DMS53 treated with DMSO at 0.1 percent for 48 hours (cell line): ENCODE measurements around the gene NUB1.

ENCODE experiments used
- DNase-seq: peaks from one replicate; lab custom pipeline; 2025; ENCODE audit not compliant: unreplicated experiment; lab: John Stamatoyannopoulos, UW

The NUB1 gene

DNA sequence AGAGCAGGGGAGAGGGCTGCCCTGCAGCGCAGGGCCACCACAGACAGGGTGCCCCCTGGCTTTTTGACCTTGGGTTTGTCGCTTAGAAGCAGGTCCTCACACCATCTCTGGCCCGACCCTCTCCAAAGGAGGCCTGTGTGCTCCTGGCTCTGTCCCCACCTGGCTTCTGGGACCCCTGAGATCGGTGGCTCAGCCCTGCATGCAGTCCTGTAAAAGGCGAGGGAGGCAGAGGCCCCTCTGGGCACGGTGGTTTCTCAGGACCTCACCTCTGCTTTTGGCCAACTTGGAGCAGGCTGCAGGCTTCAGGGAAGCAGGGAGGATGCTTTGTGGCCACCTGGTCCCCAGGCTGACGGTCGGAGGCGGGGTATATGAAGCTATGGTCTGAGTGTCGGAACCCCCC lies 46.8 kb downstream of the NUB1 start:
- no peak for DNase-seq

DNA sequence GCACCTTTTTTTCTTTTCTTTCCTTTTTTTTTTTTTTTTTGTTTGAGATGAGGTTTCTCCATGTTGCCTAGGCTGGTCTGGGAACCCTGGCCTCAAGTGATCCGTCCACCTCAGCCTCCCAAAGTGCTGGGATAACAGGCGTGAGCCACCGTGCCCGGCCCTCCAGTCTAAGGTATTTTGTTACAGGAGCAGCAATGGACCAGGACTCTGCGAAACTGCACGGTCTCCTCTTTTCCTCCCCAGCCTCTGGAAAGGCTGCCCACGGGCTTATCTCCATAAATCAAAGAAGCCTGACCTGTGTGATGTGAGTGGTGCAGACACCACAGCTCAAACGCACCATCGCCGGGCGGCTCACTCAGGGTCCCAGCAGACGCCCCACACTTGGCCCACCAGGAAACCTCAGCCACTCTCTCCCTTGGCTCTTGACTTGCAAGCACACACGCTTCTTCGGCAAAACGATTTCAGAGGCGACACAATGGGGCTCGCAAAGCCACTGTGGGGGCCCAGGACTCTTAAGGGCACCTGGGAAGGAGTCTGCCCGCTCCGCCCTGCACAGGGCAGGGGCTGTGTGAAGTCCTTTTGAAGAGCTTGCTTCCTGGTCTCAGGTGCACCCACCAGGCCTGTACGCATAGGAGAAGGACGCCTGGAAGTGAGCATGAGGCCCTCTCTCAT lies 47.6 kb downstream of the NUB1 start:
- no peak for DNase-seq

DNA sequence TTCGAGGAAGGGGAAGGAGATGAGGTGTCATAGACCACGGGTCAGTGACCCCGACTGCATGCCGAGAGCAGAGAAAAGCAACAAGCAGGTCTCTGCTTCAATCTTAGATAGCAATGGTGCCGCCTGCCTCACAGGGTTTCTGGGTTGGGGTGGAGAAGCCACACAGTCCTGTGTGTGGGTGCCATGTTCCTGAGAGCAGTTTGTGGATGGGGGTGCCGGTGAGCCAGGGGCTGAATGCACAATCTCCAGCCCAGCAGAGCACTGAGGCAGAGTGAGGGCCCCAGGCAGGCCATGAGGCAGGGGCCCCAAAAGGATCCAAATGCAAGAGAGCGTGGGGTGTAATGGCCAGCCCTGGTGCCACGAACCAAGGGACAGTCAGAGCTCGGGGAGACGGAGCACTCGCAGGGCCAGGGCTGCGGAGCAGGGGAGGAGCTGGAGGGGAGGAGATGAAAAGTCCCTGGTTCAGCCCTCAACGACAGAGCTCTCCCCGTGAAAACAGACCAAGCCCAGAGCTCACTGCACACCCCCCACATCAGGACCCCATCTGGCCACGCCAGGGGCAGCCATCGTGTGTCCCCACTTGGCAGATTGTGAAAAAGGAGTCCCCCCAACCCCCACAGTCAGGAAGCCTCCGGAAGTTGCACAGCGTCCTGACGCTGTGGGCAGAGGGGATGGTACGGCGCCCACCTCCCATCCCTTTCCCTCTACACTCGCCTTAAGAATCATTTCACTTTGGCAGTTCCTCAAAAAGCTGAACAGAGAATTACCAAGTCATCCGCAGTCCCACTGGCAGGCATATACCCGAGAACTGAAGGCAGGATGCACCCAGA lies 48.4 kb downstream of the NUB1 start:
- no peak for DNase-seq

DNA sequence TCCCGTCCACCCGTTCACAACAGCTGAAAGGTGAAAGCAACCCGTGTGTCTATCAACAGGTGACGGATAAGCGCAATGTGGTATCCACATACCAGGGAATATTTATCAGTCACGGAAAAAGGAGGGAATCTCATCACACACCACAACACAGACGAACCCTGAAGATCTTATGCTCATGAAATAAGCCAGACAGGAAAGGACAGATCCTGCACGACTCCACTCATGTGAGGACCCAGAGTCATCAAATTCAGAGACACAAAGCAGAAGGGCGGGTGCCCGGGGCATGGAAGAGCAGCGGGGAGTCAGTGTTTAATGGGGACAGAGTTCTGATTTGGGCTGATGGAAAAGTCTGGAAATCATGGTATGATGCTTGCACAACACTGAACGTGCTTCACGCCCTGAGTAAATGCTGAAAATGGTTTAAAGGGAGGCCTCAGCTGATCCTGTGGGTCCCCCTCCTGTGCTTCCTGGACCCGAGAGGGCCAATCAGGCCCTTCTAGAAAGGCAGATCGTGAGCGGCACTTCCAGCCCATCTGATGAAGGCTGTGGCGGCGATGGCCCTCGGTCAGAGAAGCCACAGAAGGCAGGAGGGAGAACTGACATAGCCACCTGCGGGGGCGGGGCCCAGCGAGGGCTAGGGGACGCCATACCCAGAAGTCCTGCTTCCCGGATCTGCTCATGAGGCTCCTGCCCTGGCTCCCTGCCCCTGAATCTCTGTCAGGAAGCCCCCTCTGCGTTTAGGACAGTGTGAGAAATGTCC lies 49.2 kb downstream of the NUB1 start:
- no peak for DNase-seq

DNA sequence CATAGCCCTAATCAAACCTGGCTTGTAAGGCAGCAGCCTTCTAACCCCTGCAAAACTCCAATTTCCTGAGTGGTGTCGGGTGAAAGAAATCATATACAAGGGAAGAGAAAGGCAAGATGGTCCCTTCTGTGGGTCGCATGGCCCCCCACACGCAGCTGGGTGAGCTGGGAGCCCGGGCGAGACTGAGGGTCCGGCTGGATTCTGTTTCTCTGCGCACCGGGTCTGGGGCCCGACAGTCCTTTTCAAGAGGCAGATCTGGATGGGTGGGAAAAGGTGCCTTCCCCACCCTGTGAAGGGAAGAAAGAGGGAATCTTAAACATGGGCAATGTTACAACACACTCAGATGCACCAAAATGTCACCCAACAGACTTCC lies 49.7 kb downstream of the NUB1 start:
- DNase-seq: no peak

DNA sequence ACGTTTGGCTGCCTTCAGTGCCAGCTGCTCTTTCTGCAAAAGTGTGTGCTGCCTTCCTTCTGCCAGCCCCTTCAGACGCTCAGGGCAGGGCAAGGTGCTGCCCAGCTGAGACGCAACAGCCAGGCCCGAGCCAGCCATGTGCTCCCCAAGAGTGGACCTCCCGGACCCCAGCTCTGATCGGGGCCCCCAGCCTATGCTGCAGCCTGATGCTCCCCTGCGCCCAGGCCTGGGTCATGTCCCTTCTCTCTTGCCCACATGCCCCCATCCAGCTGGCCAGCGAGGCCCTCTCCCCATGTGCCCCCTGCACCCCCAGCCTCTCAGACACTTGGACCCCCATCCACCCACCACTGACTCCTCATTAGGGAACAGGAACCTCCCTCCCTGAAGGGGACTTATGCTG lies 50.4 kb downstream of the NUB1 start:
- DNase-seq: no peak

DNA sequence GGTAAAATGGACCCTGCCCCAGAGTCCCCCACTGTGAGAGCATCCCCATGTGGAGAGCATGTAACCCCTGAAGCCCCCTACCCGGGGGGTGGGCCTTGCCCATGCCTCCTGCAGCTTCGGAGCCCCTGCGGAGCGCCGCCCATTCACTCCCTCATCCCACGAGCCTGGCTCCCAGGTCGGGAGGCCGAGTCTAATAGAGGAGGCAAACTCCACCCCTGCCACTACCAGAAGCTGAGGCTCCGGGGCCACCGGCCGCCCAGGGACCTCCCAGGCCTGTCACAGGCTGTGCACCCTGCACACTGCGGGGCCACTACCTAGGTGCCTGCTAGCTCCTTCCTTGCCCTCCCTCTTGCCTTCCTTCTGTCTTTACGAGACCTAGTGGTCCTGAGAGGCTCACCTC lies 50.8 kb downstream of the NUB1 start:
- no peak for DNase-seq

DNA sequence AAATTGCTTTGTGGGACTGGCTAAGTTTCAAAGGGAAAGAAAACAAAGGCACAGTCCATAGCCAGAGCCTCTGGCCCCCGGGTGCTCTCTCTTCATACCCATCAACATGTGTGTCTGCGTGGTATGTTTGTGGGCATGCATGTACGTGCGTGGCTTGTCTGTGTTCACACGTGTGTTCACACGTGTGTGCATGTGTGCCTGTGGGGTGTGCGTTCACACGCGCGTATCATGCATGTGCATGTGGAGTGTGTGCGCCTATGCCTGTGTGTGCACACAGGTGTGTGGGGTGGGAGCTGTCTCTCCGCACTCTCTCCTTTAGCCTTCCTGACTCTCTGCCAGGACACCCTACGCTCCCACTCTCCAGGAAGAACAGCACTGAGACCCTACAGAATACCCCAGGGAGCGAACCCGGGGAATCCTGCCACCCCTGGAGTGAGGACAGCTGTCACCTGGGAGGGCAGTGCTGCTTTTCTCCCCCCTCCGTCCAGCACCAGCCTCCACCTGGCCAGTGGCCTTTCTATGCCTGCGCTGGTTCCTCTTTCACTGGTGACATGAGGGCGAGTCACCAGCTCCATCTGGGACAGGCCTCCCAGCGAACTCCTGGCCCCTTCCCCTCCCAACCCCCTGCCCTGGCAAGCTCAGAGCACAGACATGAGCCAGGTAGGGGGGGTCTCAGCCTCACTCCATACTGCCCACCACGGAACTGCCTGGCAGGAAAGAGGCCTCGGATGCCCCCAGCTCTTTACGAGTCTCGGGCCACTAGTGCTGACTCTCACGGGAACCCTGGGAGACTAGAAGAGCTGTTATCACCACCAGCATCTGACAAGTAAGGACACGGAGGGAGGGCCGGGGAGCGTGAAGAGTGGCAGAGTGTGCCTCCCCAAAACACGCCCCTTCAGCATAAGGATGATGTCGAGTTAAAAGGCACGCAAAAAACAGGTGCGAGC lies 51.7 kb downstream of the NUB1 start:
- no peak for DNase-seq

DNA sequence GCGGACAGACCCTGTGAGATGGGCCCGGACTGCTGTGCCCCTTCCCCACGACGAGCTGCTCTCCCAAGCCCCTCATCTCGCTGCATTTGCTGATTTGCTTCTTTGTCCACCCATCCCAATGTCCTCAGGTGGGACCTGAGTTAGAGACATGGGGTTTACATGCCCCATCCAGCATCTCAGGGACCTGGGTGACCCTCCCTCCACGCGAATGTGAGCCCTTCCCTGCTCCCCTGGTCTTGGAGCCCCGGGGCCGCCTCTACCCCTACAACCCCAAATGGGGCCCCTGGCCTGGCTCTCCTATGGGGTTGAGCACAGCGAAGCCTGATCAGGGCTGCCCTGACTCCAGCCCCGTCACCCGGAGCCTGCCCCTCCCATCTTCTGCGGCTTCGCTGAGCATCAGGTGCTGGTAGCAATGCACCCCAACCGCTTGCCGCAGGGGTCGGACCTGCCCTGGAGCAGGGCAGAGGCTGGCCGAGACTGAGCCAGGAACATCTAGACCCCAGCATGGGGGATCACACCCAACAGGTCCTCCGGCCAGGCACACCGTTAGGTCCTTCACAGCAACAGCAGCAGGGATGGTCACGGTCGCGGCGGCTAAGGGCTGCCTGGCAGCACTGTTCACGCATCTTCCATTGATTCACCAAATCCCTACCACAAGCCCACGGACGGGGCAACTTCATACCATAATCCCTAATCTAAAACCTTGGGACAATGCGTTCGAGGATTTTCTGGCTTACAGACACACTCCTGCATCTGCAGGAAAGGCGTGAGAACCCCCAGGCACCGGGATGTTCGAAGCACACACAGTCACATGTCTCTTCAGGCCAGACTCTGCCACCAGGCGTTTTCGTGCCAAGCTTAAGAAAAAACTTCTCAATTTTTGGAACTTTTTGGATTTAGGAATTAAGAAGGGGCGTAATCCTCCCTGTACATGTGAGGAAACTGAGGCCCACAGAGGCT lies 52.7 kb downstream of the NUB1 start:
- no peak for DNase-seq

DNA sequence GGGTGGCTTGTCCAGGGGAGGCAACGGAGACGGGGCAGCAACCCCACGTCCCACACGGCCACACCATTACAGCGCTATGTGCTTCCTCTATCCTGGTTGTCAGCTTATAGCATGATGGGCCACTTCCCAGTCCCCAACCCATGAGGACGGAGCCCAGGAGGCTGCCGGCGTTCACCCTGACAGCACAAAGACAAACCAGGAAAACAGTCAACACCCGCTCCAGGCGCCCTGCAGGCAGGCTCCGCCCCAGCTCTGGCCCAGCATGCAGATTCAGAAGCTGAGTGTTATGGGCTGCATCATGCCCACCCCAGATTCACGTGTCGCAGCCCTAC lies 53.4 kb downstream of the NUB1 start:
- no peak for DNase-seq

DNA sequence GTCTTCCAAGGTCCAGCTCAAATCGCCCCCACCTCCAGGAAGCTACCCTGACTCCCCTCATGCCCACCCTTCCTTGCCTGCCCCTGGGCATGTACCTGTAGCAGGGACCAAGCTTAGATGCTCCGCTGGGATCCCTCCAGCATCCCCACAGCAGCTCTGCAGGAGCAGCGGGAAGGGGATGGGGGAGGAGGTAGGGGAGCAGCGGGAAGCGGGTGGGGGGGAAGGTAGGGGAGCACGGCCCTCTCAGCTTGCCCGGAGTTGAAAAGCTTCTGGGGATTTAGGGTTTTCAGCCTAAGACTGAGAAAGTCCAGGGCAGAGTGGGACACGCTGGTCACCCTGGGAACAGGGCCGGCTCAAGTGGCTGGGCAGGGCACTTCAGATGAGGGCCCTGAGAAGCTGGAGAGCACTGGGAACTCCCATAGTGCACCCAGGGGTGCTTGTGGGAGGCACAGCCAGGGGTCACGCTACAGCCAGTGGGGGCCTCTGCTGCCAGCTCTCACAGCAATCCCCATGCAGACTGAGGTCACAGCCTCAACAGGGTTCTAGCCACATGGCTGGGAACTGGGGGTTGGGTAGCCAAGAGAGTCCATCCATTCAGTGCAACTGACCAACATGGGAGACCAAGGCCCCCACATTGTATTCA lies 54.8 kb downstream of the NUB1 start:
- no peak for DNase-seq

DNA sequence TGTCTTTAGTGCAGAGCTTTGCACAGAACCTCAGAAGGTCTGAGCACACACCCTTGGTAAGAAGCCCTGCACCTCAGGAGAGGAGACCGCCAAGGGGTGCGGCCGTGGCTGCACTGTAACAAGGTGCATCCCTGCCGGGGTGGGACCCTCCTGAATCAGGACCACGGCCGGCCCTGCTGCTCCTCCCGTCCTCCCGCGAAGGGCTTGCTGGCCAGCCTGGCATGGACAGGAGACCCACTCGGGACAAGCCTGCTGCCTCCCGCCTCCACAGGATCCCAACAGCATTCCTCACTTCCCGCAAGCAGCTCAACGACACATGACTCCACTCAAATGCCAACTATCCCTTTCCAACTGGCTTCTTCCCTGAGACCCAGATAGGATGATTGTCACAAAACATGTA lies 55.4 kb downstream of the NUB1 start:
- DNase-seq: no peak

DNA sequence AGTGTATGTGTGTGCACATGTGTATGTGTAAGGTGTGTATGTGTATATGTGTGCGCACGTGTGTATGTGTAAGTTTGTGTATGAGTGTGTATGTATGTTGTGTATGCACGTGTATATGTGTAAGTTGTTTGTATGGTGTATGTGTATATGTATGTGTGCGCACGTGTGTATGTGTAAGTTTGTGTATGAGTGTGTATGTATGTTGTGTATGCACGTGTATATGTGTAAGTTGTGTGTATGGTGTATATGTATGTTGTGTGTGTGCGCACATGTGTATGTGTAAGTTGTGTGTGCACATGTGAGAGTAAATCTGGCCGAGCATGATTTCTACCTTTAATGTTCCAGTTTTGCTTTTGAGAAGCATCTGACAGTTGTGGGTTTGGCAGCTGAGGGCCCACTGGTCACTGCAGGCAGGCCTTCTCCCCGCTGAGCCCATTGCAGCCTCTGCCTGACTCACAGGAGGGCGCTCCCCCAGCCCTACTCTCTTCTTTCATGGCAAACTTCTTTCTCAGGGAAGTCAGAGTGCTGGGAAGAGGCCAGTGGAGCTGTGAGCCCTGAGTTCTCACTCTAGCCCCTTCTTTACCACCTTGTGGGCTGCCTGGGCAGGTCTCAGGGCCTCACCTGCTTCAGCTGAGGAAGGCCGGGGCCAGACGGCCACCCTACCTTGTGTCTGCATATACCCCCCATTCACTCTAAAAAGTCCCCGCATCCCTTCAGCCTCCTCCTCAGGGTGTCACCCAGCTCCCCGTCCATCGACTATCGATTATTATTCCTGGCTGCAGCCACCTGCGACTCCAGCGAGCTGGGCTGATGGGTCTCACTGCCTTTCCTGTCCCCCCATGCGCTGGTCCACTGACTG lies 57.1 kb downstream of the NUB1 start:
- no peak for DNase-seq

DNA sequence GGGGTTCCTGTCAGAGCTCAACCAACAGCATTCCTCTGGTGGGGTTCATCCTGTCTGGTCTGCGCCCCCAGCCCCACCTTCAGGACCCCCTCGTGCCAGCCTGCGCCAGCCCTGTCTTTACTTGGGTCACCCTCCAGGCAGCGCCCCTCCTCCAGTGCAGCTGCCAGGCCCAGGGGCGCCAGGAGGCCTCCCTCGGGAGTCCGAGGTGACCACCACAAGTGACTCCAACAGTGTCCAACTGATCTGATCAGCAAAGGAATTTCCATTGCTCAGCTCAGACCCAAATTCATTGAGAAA lies 57.6 kb downstream of the NUB1 start:
- DNase-seq: no peak

DNA sequence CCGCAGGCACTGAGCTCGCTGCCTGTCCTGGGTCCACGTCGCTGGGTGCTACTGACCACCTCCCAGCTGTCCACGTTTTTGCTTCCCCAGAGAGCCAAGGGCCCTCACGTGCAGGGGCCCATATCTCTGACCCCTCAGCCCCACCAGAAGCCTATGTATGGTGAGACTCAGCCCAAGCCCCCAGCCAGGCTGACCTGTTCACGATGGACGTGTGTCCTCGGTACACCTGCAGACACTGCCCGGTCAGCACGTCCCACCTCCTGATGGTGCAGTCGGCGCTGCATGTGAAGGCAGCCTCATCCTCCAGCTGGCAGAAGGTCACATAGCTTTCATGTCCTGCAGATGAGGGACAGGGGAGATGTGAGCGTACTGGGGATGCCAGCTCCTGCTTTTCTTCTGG lies 58.3 kb downstream of the NUB1 start:
- DNase-seq: no peak

DNA sequence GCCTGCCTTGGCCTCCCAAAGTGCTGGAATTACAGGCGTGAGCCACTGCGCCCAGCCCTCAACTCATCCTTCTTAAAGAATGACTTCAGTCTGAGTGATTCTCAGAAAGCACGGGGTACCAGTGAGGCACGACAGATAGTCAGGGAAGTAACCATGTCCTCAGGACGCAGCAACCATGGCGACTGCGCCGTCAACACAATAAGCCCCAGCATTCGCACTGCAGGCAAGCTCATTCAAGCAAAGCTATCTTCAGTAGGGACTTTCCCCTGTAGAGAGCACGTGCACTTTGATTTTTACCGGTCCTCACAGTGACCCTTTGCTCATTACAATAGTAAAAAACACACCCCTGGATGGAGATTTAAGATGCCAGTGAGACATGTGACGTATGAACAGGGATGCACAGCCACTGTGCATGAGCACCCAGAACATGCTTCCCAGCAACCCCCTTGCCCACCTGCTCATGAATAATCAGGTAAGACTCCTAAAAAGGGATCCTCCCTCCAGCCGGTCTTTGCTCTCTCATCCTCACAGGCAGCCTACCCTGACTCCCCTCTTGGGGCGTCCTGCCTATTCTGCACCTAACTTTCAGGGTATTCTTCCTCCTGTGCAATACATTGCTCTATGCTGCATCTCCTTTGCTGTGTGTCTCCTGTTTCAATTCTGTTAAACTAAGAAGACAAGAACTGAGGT lies 59.2 kb downstream of the NUB1 start:
- no peak for DNase-seq

DNA sequence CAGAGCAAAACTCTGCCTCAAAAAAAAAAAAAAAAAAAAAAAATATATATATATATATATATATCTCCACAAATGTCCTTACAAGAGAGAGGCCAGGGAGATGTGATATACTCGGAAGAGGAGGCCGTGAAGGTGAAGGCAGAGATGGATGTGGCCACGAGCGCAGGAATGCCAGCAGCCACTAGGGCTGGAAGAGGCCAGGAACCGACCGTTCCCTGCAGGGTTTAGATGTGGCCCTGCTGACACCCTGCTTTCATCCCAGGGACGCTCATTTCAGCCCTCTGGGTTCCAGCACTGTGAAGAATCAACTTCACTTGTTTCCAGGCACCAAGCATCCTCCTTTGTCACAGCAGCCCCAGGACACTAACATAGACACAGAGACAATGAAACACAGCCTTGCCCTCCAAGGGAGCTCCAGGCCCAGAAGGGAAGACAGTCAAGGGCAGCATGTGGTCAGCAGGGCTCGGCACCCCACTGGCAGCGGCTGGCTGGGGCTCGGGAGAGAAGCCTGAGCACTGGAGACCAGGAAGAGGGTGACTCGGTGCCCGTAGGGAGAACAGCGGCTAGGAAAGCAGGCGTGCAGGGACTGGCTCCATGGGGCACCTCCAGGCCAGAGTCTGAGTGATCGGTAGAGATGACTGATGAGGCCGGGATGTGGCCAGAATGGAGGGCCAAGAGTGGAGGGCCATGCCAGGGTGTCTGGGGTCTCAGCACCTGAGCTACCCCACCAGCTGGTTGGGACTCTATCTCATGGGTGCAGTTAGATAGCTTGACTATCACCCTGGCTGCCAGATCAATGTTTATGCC lies 60.6 kb downstream of the NUB1 start:
- no peak for DNase-seq
